AG04450 (cell line): ENCODE results near the gene TEDC1. TPM values are rescaled to one million over a fixed set of nuclear protein-coding genes. Genes with fewer than 3 reads are reported as not detected.

ENCODE experiments used
- CTCF ChIA-PET: fragments of 300-600, 350-600 bp; formaldehyde crosslinking; extraction: SDS; loops from one replicate; lab custom pipeline; 2022; ENCODE audit warnings: antibody characterized with exemption, inconsistent platforms; lab: Charles Lee
- POLR2A ChIA-PET: fragments of 350-600 bp; formaldehyde crosslinking; extraction: SDS; loops from one replicate; lab custom pipeline; 2021; ENCODE audit warnings: antibody characterized with exemption, inconsistent platforms; lab: Yijun Ruan, JAX
- DNase-seq: peaks from one replicate; pipeline ENCODE4 v3.0.0-alpha.2; 2011; ENCODE audit warnings: low read depth, low spot score
- H3K27ac ChIP-seq: one replicate; pipeline ENCODE4 v1.5.1; 2012; ENCODE audit warnings: low read depth, low read length, control low read depth
- H3K27me3 ChIP-seq: one replicate; pipeline ENCODE4 v1.6.0; 2012; ENCODE audit warnings: low read length; ENCODE audit not compliant: control insufficient read depth, insufficient read depth
- H3K4me3 ChIP-seq: 2 replicates; pipeline ENCODE4 v1.5.1; 2011; ENCODE audit warnings: mild to moderate bottlenecking, low read depth, low read length, control low read depth
- H3K9me3 ChIP-seq: 2 replicates; pipeline ENCODE4 v1.5.1; 2012; ENCODE audit warnings: low read length; ENCODE audit not compliant: control insufficient read depth, insufficient read depth
- polyA plus RNA-seq: library from polyadenylated mRNA; depleted of rRNA; stranded (reverse); fragments of >200 nt; gene quantifications from 2 replicates; pipeline ENCODE4 v1.2.3, GENCODE V29; 2011
- TF ChIP-seq, protein P1 (sequence below): IDR thresholded peaks from 2 replicates; pipeline ENCODE4 v1.5.1; 2011; ENCODE audit warnings: low read depth, low read length, control low read depth, inconsistent platforms

The TEDC1 gene
- polyA plus RNA-seq, 1 experiment: 1.7 TPM

GRCh38 chr14:105483300-105484068, 7.6 kb upstream of the TEDC1 start:
- DNase-seq: no peak
- TF ChIP-seq, protein P1, sequence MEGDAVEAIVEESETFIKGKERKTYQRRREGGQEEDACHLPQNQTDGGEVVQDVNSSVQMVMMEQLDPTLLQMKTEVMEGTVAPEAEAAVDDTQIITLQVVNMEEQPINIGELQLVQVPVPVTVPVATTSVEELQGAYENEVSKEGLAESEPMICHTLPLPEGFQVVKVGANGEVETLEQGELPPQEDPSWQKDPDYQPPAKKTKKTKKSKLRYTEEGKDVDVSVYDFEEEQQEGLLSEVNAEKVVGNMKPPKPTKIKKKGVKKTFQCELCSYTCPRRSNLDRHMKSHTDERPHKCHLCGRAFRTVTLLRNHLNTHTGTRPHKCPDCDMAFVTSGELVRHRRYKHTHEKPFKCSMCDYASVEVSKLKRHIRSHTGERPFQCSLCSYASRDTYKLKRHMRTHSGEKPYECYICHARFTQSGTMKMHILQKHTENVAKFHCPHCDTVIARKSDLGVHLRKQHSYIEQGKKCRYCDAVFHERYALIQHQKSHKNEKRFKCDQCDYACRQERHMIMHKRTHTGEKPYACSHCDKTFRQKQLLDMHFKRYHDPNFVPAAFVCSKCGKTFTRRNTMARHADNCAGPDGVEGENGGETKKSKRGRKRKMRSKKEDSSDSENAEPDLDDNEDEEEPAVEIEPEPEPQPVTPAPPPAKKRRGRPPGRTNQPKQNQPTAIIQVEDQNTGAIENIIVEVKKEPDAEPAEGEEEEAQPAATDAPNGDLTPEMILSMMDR: no peak
- Histone ChIP-seq H3K27me3 (peaks cover 27% of the 10 kb centered on the region), H3K9me3 (no peaks in the 10 kb centered on the region; the same call in 1 of the 2 replicates), H3K4me3 (no peak overlapping the region), H3K27ac (no peak overlapping the region)
- POLR2A ChIA-PET: no interaction called here
- CTCF ChIA-PET: interaction anchor here (1.8 to 2.9 kb wide), 2 partner anchors 27 to 45 kb away, joined by 8 to 9 read pairs; no protein-coding TSS in a partner anchor

GRCh38 chr14:105484069-105484996, 6.7 kb upstream of the TEDC1 start:
- TF ChIP-seq, protein P1: no peak
- CTCF ChIA-PET: no interaction called here
- DNase-seq: no peak
- POLR2A ChIA-PET: no interaction called here
- Histone ChIP-seq H3K4me3 (no peak overlapping the region), H3K27me3 (peaks cover 27% of the 10 kb centered on the region), H3K27ac (no peak overlapping the region), H3K9me3 (no peaks in the 10 kb centered on the region; the same call in 1 of the 2 replicates)

- CTCF ChIA-PET: no interaction called here
- POLR2A ChIA-PET: no interaction called here
- TF ChIP-seq, protein P1: no peak
These were observed 6.1 kb upstream of the TEDC1 start for GRCh38 chr14:105484997-105485393.

DNA sequence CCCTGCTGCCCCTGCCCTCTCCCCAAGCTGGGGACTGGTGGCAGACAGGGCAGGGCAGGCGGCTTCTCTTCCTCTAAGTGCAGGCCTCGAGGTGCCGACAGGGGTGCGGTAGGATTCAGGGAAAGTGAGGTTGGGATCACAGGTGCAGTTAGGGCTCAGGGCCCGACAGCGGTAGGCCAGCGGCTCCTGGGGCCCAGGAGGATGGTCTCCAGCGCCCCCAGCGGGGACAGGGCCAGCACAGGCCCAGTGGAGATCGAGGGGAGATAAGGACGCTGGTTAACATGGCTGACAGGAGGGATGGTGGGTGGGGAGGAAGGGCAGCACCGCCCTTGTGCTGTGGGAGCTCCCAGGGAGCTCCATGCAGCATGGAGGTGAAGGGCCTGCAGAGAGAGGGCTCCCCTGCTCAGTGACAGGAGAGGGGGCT, 5.3 kb upstream of the TEDC1 start:
- ChIA-PET POLR2A (no interaction called here), CTCF (no interaction called here)
- H3K27ac ChIP-seq: no peak overlapping the region
- no peak overlapping the region for H3K4me3 ChIP-seq
- DNase-seq: no peak
- no peaks in the 10 kb centered on the region; the same call in 1 of the 2 replicates for H3K9me3 ChIP-seq
- H3K27me3 ChIP-seq: peaks cover 27% of the 10 kb centered on the region
- TF ChIP-seq, protein P1: no peak; the same call in 1 of the 2 replicates

More at GRCh38 chr14:105484997-105485393, 6.1 kb upstream of the TEDC1 start:
- Histone ChIP-seq H3K27ac (no peak overlapping the region), H3K4me3 (no peak overlapping the region), H3K27me3 (peaks cover 27% of the 10 kb centered on the region), H3K9me3 (no peaks in the 10 kb centered on the region; the same call in 1 of the 2 replicates)
- DNase-seq: no peak
